Activated CD8-positive, alpha-beta memory T cell treated with anti-CD3 and anti-CD28 coated beads for 48 hours (primary cell): Measurements from ENCODE around the gene RELA.
A peak's percentile ranks its signal among the peaks of the same experiment; 100 is the strongest.
"Not testable (repeated sequence)": the region's sequence is repeated elsewhere in the genome, so short reads cannot be mapped to it uniquely, and the experiment has no call there.

Experiments
- DNase-seq, 3 experiments: peaks; one replicate each; pipeline ENCODE4 v3.0.0-alpha.2; 2020; ENCODE audit warnings: low read depth in 2 of 3, low spot score in 2 of 3

RELA gene

GRCh38 chr11:65662799-65663638 lies at the start of gene RELA:
RELA (minus strand) TSS chr11:65662916; CDS start chr11:65662832, 84 bp downstream.
- peak; percentile 75 to 92 (median 82) for DNase-seq

- peak; percentile 93 to 97 (median 96) for DNase-seq
Measured at GRCh38 chr11:65711785-65712632, 49.3 kb upstream of the RELA start, which contains the start of gene KAT5. KAT5 (plus strand) TSS chr11:65712252; CDS start chr11:65712268, 16 bp downstream.

GRCh38 chr11:65710421-65710820 lies 47.7 kb upstream of the RELA start:
- no peak for DNase-seq

GRCh38 chr11:65709661-65710060 lies 46.9 kb upstream of the RELA start:
- no peak for DNase-seq

- DNase-seq, result no peak
Measured at GRCh38 chr11:65708451-65708850, 45.7 kb upstream of the RELA start.

GRCh38 chr11:65707002-65707401 lies 44.3 kb upstream of the RELA start:
- DNase-seq, result not testable (repeated sequence)

- DNase-seq, result peak in 2 of 3 experiments; percentile 41 to 59
Measured at GRCh38 chr11:65706303-65706763, 43.6 kb upstream of the RELA start.

GRCh38 chr11:65703846-65704245 lies 41.1 kb upstream of the RELA start:
- DNase-seq, result no peak

- no peak for DNase-seq
Measured at GRCh38 chr11:65701686-65702085, 39.0 kb upstream of the RELA start.

GRCh38 chr11:65700399-65700798 lies 37.7 kb upstream of the RELA start:
- DNase-seq, result no peak

GRCh38 chr11:65699306-65699705 lies 36.6 kb upstream of the RELA start:
- no peak for DNase-seq

- DNase-seq, result no peak
Measured at GRCh38 chr11:65698205-65698604, 35.5 kb upstream of the RELA start.

GRCh38 chr11:65696802-65697552 lies 34.3 kb upstream of the RELA start:
- DNase-seq, result no peak

GRCh38 chr11:65695459-65696241 lies 32.9 kb upstream of the RELA start:
- DNase-seq, result no peak

GRCh38 chr11:65692367-65692766 lies 29.7 kb upstream of the RELA start:
- DNase-seq, result no peak

- DNase-seq, result not testable (repeated sequence)
Measured at GRCh38 chr11:65691847-65692246, 29.1 kb upstream of the RELA start.

- no peak for DNase-seq
Measured at GRCh38 chr11:65685981-65686380, 23.3 kb upstream of the RELA start.

GRCh38 chr11:65683480-65683879 lies 20.8 kb upstream of the RELA start:
- not testable (repeated sequence) for DNase-seq

- no peak for DNase-seq
Measured at GRCh38 chr11:65680192-65680743, 17.6 kb upstream of the RELA start.

- no peak for DNase-seq
Measured at GRCh38 chr11:65672982-65673381, 10.3 kb upstream of the RELA start.
